Omental fat pad (tissue), 4 donors: ENCODE measurements around the gene CUX1. TPM values are rescaled to one million over a fixed set of nuclear protein-coding genes. Genes with fewer than 3 reads are reported as not detected.
"Not testable (repeated sequence)": the region's sequence is repeated elsewhere in the genome, so short reads cannot be mapped to it uniquely, and the experiment has no call there.

Experiments used
- ATAC-seq: fragments of 150-250 bp; one replicate; pipeline ENCODE4 v1.9.1; 2016; ENCODE audit warnings: mild to moderate bottlenecking, moderate library complexity; ENCODE audit not compliant: low FRiP score
- DNase-seq: peaks from one replicate; pipeline ENCODE4 v3.0.0-alpha.2; 2019; ENCODE audit warnings: low spot score
- total RNA-seq, 4 donors: library from RNA; depleted of rRNA; stranded (reverse); fragments of >200 nt; gene quantifications; one replicate each; pipeline ENCODE4 v1.1.0, GENCODE V29; 2016
- TF ChIP-seq, protein P1 (sequence below), 3 donors: fragments of 450-650 bp; IDR thresholded peaks; one replicate each; pipeline ENCODE4 v1.5.1; 2016 to 2017; ENCODE audit warnings: antibody characterized with exemption in 3 of 3, mild to moderate bottlenecking in 3 of 3, moderate library complexity in 2 of 3

CUX1 gene
- total RNA-seq, 4 donors from 2014 or later: 67.6 to 141 (median 75.7) TPM

GRCh38 chr7:101783381-101784181, 33.8 kb upstream of the CUX1 start:
- DNase-seq (no peak), ATAC-seq (no peak)
- TF ChIP-seq, protein P1, sequence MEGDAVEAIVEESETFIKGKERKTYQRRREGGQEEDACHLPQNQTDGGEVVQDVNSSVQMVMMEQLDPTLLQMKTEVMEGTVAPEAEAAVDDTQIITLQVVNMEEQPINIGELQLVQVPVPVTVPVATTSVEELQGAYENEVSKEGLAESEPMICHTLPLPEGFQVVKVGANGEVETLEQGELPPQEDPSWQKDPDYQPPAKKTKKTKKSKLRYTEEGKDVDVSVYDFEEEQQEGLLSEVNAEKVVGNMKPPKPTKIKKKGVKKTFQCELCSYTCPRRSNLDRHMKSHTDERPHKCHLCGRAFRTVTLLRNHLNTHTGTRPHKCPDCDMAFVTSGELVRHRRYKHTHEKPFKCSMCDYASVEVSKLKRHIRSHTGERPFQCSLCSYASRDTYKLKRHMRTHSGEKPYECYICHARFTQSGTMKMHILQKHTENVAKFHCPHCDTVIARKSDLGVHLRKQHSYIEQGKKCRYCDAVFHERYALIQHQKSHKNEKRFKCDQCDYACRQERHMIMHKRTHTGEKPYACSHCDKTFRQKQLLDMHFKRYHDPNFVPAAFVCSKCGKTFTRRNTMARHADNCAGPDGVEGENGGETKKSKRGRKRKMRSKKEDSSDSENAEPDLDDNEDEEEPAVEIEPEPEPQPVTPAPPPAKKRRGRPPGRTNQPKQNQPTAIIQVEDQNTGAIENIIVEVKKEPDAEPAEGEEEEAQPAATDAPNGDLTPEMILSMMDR (IDR thresholded peaks at IDR 0.05): no peak

- no peak for DNase-seq
- TF ChIP-seq, protein P1 (IDR thresholded peaks at IDR 0.05): no peak
- ATAC-seq: peak; percentile 47
Observed at GRCh38 chr7:101784292-101785127, 32.9 kb upstream of the CUX1 start.

- DNase-seq (no peak), ATAC-seq (no peak)
- TF ChIP-seq, protein P1 (IDR thresholded peaks at IDR 0.05): no peak
Observed at GRCh38 chr7:101787864-101788263, 29.6 kb upstream of the CUX1 start.

GRCh38 chr7:101788517-101788916, 28.9 kb upstream of the CUX1 start:
- ATAC-seq (no peak), DNase-seq (no peak)
- TF ChIP-seq, protein P1 (IDR thresholded peaks at IDR 0.05): no peak

- TF ChIP-seq, protein P1 (IDR thresholded peaks at IDR 0.05): no peak
- no peak for ATAC-seq
- DNase-seq: no peak
Observed at GRCh38 chr7:101790566-101791293, 26.7 kb upstream of the CUX1 start.

DNA sequence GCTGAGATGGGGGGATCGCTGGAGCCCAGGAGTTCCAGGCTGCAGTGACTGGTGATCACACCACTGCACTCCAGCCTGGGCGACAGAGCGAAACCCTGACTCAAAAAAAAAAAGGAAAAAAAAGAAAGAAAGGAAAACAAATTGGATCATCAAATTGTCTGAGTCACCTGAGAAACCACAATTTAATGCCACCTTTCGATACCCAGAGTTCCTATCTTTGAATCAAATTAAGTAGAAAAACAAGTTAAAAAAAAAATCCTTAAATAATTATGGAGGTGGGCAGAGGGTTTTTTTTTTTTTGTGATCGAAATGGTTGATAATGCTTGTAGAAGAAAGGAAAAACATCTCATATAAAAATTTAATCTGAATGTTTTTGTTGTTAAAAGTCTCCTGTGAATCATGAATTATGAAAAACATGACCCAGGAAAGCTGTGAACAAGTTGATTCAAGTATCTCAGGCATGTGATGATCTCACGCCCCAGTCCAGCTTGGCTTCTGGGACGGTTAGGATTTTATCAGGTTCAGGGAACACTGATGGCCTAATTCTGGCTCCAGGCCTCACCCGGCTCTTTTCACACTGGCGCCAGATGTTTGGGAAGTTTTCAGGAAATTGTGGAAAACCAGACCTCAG, 25.3 kb upstream of the CUX1 start:
- TF ChIP-seq, protein P1 (IDR thresholded peaks at IDR 0.05): no peak
- peak; percentile 86 for ATAC-seq

DNA sequence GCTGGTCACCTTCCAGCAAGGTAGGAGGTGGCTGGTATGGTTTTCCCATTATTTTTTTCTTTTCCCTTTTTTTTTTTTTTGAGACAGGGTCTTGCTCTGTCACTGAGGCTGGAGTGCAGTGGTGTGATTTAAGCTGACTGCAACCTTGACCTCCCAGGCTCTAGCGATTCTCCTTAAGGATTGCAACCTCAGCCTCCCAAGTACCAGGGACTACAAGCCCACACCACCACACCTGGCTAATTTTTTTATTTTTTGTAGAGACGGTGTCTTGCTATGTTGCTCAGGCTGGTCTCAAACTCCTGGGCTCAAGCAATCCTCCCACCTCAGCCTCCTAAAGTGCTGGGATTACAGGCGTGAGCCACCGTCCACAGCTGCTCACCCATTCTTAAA, 24.7 kb upstream of the CUX1 start:
- not testable (repeated sequence) for DNase-seq, ATAC-seq

More for the DNA sequence above, 25.3 kb upstream of the CUX1 start:
- DNase-seq: no peak
